ENCODE results near the gene DDX51. TPM values are rescaled to one million over a fixed set of nuclear protein-coding genes. Genes with fewer than 3 reads are reported as not detected.

Gene DDX51
- total and polyA plus RNA-seq, 2 of the 13 experiments (the other 11 are each of a cell fraction or from before 2014, with no cell fraction given): 10.1 TPM

GRCh38 chr12:132171968-132172521 is 27.9 kb upstream of the DDX51 start:
- in situ Hi-C loops (cut with HindIII; ENCODE audit: extremely low pct_ligation_motif_present, low pct_unique_long_range_greater_than_20kb): no loop called here
- Histone ChIP-seq H3K4me1 (ENCODE audit: insufficient read depth, low read length) (no peaks in the 10 kb centered on the region), H3K4me2 (ENCODE audit: low read depth, low read length) (no peak overlapping the region), H3K27me3 (ENCODE audit: control insufficient read depth in 1 of 2, insufficient read depth in 2 of 2, low read length in 2 of 2) (peaks cover 27 to 81% of the 10 kb centered on the region in 2 experiments; a peak in 4 of 5 replicates), H4K20me1 (ENCODE audit: insufficient read depth, low read length) (peaks cover 4% of the 10 kb centered on the region; the same call in 1 of the 2 replicates), H3K79me2 (ENCODE audit: insufficient read depth, low read length) (no peaks in the 10 kb centered on the region), H2AFZ (ENCODE audit: low read length) (no peak overlapping the region), H3K27ac (ENCODE audit: extremely low read length, insufficient read depth, low read length) (no peak overlapping the region), H3K9me3 (ENCODE audit: low read length) (no peaks in the 10 kb centered on the region), H3K9ac (ENCODE audit: insufficient read depth, low read depth, low read length) (no peak overlapping the region), H3K4me3 (replicated peaks in 1 of 3; ENCODE audit: insufficient read depth in 1 of 3, low read depth in 2 of 3, low read length in 3 of 3) (no peak overlapping the region), H3K36me3 (replicated peaks in 1 of 2; ENCODE audit: control insufficient read depth in 1 of 2, insufficient read depth in 2 of 2, low read length in 2 of 2) (no peaks in the 10 kb centered on the region)
- CTCF ChIA-PET (ENCODE audit: low intra/inter-chr PET ratio, low total read pairs): no interaction called here
- intact Hi-C loops (cut with micrococcal nuclease; ENCODE audit: unreplicated experiment): no loop called here
- TF ChIP-seq ZNF768 (CRISPR knock-in tag; IDR thresholded peaks at IDR 0.05) (peak; percentile 94), ZNF567 (CRISPR knock-in tag; IDR thresholded peaks at IDR 0.05; ENCODE audit: borderline replicate concordance) (no peak)
- DNase-seq (ENCODE audit: low spot score) (no peak), FAIRE-seq (no peak), ATAC-seq (no peak)
- 3% methylated on average over 20 of the region's 28 CpGs for WGBS (ENCODE audit: low lambda C conversion rate)
- POLR2A ChIA-PET: no interaction called here
- BruUV-seq (replicated peaks): no TSS peak

- peaks cover 4% of the 10 kb centered on the region; the same call in 1 of the 2 replicates for H4K20me1 ChIP-seq (ENCODE audit: insufficient read depth, low read length)
- no peak overlapping the region for H3K9ac ChIP-seq (ENCODE audit: insufficient read depth, low read depth, low read length)
- no peak overlapping the region for H3K27ac ChIP-seq (ENCODE audit: extremely low read length, insufficient read depth, low read length)
- no peak overlapping the region for H2AFZ ChIP-seq (ENCODE audit: low read length)
- H3K27me3 ChIP-seq (ENCODE audit: control insufficient read depth in 1 of 2, insufficient read depth in 2 of 2, low read length in 2 of 2): peaks cover 27 to 75% of the 10 kb centered on the region in 2 experiments; a peak in 4 of 5 replicates
- in situ Hi-C loops (cut with HindIII; ENCODE audit: extremely low pct_ligation_motif_present, low pct_unique_long_range_greater_than_20kb): no loop called here
- FAIRE-seq (no peak), DNase-seq (ENCODE audit: low spot score) (no peak), ATAC-seq (no peak)
- intact Hi-C loops (cut with micrococcal nuclease; ENCODE audit: unreplicated experiment): no loop called here
- BruUV-seq (replicated peaks): no TSS peak
- ChIA-PET POLR2A (no interaction called here), CTCF (ENCODE audit: low intra/inter-chr PET ratio, low total read pairs) (no interaction called here)
- H3K4me1 ChIP-seq (ENCODE audit: insufficient read depth, low read length): no peaks in the 10 kb centered on the region
- no peak overlapping the region for H3K4me3 ChIP-seq (replicated peaks in 1 of 3; ENCODE audit: insufficient read depth in 1 of 3, low read depth in 2 of 3, low read length in 3 of 3)
- no CpG with 5 or more reads among the region's 24 CpGs for WGBS (ENCODE audit: low lambda C conversion rate)
- H3K36me3 ChIP-seq (replicated peaks in 1 of 2; ENCODE audit: control insufficient read depth in 1 of 2, insufficient read depth in 2 of 2, low read length in 2 of 2): no peaks in the 10 kb centered on the region
- no peaks in the 10 kb centered on the region for H3K79me2 ChIP-seq (ENCODE audit: insufficient read depth, low read length)
- H3K9me3 ChIP-seq (ENCODE audit: low read length): no peaks in the 10 kb centered on the region
- no peak overlapping the region for H3K4me2 ChIP-seq (ENCODE audit: low read depth, low read length)
- no peak for TF ChIP-seq SOX5 (CRISPR knock-in tag; IDR thresholded peaks at IDR 0.05; ENCODE audit: borderline replicate concordance)
- no peak for TF ChIP-seq TGIF2 (CRISPR knock-in tag; IDR thresholded peaks at IDR 0.05)
- no peak for TF ChIP-seq NPAS2 (CRISPR knock-in tag; IDR thresholded peaks at IDR 0.05; ENCODE audit: borderline replicate concordance)
- TF ChIP-seq CREB3 (CRISPR knock-in tag; IDR thresholded peaks at IDR 0.05): no peak
- TF ChIP-seq ZNF138 (CRISPR knock-in tag; IDR thresholded peaks at IDR 0.05; ENCODE audit: low read depth): no peak
- no peak for TF ChIP-seq MZF1 (CRISPR knock-in tag; IDR thresholded peaks at IDR 0.05; ENCODE audit: borderline replicate concordance)
- no peak for TF ChIP-seq KAT2B (IDR thresholded peaks at IDR 0.05; ENCODE audit: borderline replicate concordance, low read depth, low read length)
- no peak for TF ChIP-seq CEBPB (IDR thresholded peaks at IDR 0.05; ENCODE audit: borderline replicate concordance, low read depth, low read length)
- TF ChIP-seq CENPX (CRISPR knock-in tag; IDR thresholded peaks at IDR 0.05): no peak
- TF ChIP-seq E2F1 (CRISPR knock-in tag; IDR thresholded peaks at IDR 0.05): no peak
- no peak for TF ChIP-seq CEBPZ (IDR thresholded peaks at IDR 0.05; ENCODE audit: low read length)
Measured at GRCh38 chr12:132171293-132171967, 27.3 kb upstream of the DDX51 start.
